ENCODE measurements around the gene PRIM1. TPM values are rescaled to one million over a fixed set of nuclear protein-coding genes. Genes with fewer than 3 reads are reported as not detected.
"Not testable (repeated sequence)": the region's sequence is repeated elsewhere in the genome, so short reads cannot be mapped to it uniquely, and the experiment has no call there.

The PRIM1 gene
- total RNA-seq, 1 experiment from 2014 or later, result 50.7 TPM

DNA sequence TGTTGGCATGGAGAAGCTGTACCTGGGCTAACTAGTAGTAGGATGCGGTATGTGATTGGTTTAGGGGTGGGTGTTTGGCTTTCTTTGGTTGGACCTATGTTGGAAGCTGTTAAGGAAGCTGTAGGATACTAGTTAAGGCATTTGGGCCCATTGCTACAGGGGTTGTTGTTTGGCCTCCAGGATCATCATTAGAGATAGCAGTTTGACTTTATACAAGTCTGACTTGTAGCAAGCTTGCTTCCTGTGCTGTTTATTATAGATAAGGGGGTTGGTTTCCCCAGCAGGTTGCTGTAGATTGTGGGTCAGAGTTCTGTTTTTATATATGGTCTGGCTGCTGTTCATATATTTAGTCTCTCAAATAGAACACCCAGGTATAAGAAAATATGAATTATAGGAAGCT is 1.4 kb upstream of the PRIM1 start:
- Histone ChIP-seq H4K20me1 (ENCODE audit: control insufficient read depth, insufficient read depth, insufficient read length) (no peaks in the 10 kb centered on the region), H2BK12ac (ENCODE audit: insufficient read length, low read depth, low read length) (no peak overlapping the region), H4K8ac (replicated peaks; ENCODE audit: insufficient read length, low read depth, low read length) (no peak overlapping the region), H2AFZ (ENCODE audit: low read length) (no peak overlapping the region), H3K23me2 (ENCODE audit: insufficient read length, low read depth, low read length, poor library complexity, severe bottlenecking) (peaks cover 9% of the 10 kb centered on the region), H3K4ac (ENCODE audit: low read depth, low read length) (no peak overlapping the region), H2BK15ac (ENCODE audit: low read depth, low read length) (no peak overlapping the region), H2BK20ac (ENCODE audit: low read depth, low read length, poor library complexity, severe bottlenecking) (no peak overlapping the region), H3K79me1 (ENCODE audit: insufficient read depth, low read depth, low read length, poor library complexity, severe bottlenecking) (no peaks in the 10 kb centered on the region), H3K14ac (ENCODE audit: insufficient read depth, low read length) (no peak overlapping the region), H2AK5ac (ENCODE audit: insufficient read length, low read length) (no peak overlapping the region), H3K9ac (ENCODE audit: extremely low read depth, insufficient read length, low read length) (no peak overlapping the region), H3K27me3 (ENCODE audit: insufficient read depth, low read length) (no peaks in the 10 kb centered on the region), H3K9me3 (ENCODE audit: control insufficient read depth, low read depth, low read length) (no peaks in the 10 kb centered on the region), H3K79me2 (ENCODE audit: insufficient read depth, low read length) (no peaks in the 10 kb centered on the region), H3K27ac (ENCODE audit: insufficient read length, low read depth, low read length) (no peak overlapping the region), H3K4me2 (ENCODE audit: insufficient read depth, insufficient read length, low read length) (no peak overlapping the region), H3K18ac (ENCODE audit: insufficient read length, low read depth, low read length) (no peak overlapping the region), H4K5ac (ENCODE audit: insufficient read length, low read depth, low read length) (no peak overlapping the region), H2BK120ac (ENCODE audit: low read depth, low read length, poor library complexity, severe bottlenecking) (no peak overlapping the region), H3T11ph (ENCODE audit: low read length) (no peak overlapping the region), H2BK5ac (ENCODE audit: insufficient read length, low read length) (no peak overlapping the region), H3K56ac (ENCODE audit: insufficient read length, low read depth, low read length) (no peak overlapping the region), H3K4me1 (ENCODE audit: insufficient read depth, low read length) (no peaks in the 10 kb centered on the region), H4K91ac (ENCODE audit: insufficient read length, low read depth, low read length) (no peak overlapping the region), H3K23ac (ENCODE audit: insufficient read length, low read depth, low read length) (no peak overlapping the region)
- peaks cover 3 to 4% of the 10 kb centered on the region in 2 experiments; a peak in 2 of 5 replicates for H3K9me3 Mint-ChIP-seq
- H3K27me3 Mint-ChIP-seq (ENCODE audit: low read depth), result no peaks in the 10 kb centered on the region
- DNase-seq, result no peak
- H3K36me3 Mint-ChIP-seq (ENCODE audit: insufficient read depth in 1 of 3, low read depth in 3 of 3), result peaks cover 16 to 29% (median 20%) of the 10 kb centered on the region in 3 experiments
- H3K4me1 Mint-ChIP-seq, result peaks cover 19% of the 10 kb centered on the region in 2 experiments
- peak overlapping the region in 1 of 2 experiments; percentile 38; a peak in 1 of 5 replicates for H3K4me3 Mint-ChIP-seq
- TF ChIP-seq, protein P1, sequence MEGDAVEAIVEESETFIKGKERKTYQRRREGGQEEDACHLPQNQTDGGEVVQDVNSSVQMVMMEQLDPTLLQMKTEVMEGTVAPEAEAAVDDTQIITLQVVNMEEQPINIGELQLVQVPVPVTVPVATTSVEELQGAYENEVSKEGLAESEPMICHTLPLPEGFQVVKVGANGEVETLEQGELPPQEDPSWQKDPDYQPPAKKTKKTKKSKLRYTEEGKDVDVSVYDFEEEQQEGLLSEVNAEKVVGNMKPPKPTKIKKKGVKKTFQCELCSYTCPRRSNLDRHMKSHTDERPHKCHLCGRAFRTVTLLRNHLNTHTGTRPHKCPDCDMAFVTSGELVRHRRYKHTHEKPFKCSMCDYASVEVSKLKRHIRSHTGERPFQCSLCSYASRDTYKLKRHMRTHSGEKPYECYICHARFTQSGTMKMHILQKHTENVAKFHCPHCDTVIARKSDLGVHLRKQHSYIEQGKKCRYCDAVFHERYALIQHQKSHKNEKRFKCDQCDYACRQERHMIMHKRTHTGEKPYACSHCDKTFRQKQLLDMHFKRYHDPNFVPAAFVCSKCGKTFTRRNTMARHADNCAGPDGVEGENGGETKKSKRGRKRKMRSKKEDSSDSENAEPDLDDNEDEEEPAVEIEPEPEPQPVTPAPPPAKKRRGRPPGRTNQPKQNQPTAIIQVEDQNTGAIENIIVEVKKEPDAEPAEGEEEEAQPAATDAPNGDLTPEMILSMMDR (conservative IDR thresholded peaks at IDR 0.05), result no peak
- H3K27ac Mint-ChIP-seq, result no peak overlapping the region
- WGBS (ENCODE audit: extremely low coverage, insufficient read length, low lambda C conversion rate), result 100% methylated on average over 1 of the region's 1 CpG

DNA sequence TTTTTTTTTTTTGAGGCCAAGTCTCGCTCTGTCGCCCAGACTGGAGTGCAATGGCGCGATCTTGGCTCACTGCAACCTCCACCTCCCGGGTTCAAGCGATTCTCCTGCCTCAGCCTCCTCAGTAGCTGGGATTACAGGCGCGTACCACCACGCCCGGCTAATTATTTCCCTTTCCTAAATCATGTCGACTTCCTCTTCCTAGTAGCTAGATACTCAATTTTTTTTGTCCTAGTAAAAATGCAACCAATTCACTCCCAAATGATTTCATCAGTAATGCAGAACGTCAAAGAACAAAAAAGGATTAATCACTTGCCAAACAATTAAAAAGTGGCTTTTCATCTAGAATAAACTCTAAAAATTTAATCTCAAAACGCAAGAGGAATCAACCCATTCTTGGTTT is 1.5 kb downstream of the PRIM1 start:
- not testable (repeated sequence) for H4K20me1 ChIP-seq (ENCODE audit: control insufficient read depth, insufficient read depth, insufficient read length); H3K56ac ChIP-seq (ENCODE audit: insufficient read length, low read depth, low read length); H3K23ac ChIP-seq (ENCODE audit: insufficient read length, low read depth, low read length); H4K91ac ChIP-seq (ENCODE audit: insufficient read length, low read depth, low read length); H3K4me1 ChIP-seq (ENCODE audit: insufficient read depth, low read length); H3K27ac ChIP-seq (ENCODE audit: insufficient read length, low read depth, low read length); H3K18ac ChIP-seq (ENCODE audit: insufficient read length, low read depth, low read length); DNase-seq; H4K5ac ChIP-seq (ENCODE audit: insufficient read length, low read depth, low read length); H3K9ac ChIP-seq (ENCODE audit: extremely low read depth, insufficient read length, low read length); H3K9me3 ChIP-seq (ENCODE audit: control insufficient read depth, low read depth, low read length); H3K4ac ChIP-seq (ENCODE audit: low read depth, low read length); H3T11ph ChIP-seq (ENCODE audit: low read length); H3K14ac ChIP-seq (ENCODE audit: insufficient read depth, low read length); H3K79me2 ChIP-seq (ENCODE audit: insufficient read depth, low read length); H2BK12ac ChIP-seq (ENCODE audit: insufficient read length, low read depth, low read length); H2BK15ac ChIP-seq (ENCODE audit: low read depth, low read length); H2BK120ac ChIP-seq (ENCODE audit: low read depth, low read length, poor library complexity, severe bottlenecking); H2BK5ac ChIP-seq (ENCODE audit: insufficient read length, low read length); H2AFZ ChIP-seq (ENCODE audit: low read length); H4K8ac ChIP-seq (replicated peaks; ENCODE audit: insufficient read length, low read depth, low read length); H3K27me3 ChIP-seq (ENCODE audit: insufficient read depth, low read length); H2AK5ac ChIP-seq (ENCODE audit: insufficient read length, low read length); H3K27me3 Mint-ChIP-seq (ENCODE audit: low read depth); H3K23me2 ChIP-seq (ENCODE audit: insufficient read length, low read depth, low read length, poor library complexity, severe bottlenecking); H3K9me3 Mint-ChIP-seq; H3K79me1 ChIP-seq (ENCODE audit: insufficient read depth, low read depth, low read length, poor library complexity, severe bottlenecking); H2BK20ac ChIP-seq (ENCODE audit: low read depth, low read length, poor library complexity, severe bottlenecking)
- Mint-ChIP-seq H3K36me3 (ENCODE audit: insufficient read depth in 1 of 3, low read depth in 3 of 3) (peaks cover 29 to 51% (median 45%) of the 10 kb centered on the region in 3 experiments), H3K4me1 (peaks cover 14 to 15% of the 10 kb centered on the region in 2 experiments), H3K4me3 (peak overlapping the region; percentile 98), H3K27ac (peak overlapping the region in 2 of 3 experiments; percentile 26 to 100; a peak in 3 of 7 replicates)
- no CpG with 5 or more reads among the region's 13 CpGs for WGBS (ENCODE audit: extremely low coverage, insufficient read length, low lambda C conversion rate)
- H3K4me2 ChIP-seq (ENCODE audit: insufficient read depth, insufficient read length, low read length), result peak overlapping the region; percentile 83
